Transverse colon (tissue), 4 donors: ENCODE data around the gene ARL15.

ENCODE experiments used
- EP300 ChIP-seq: sonication (generic); formaldehyde crosslinking; IDR thresholded peaks from one replicate; pipeline ENCODE4 v1.6.1; 2017; ENCODE audit warnings: antibody characterized with exemption, low read depth
- POLR2AphosphoS5 ChIP-seq, 3 donors: sonication (generic); formaldehyde crosslinking; IDR thresholded peaks; one replicate each; pipeline ENCODE4 v1.6.1; 2016; ENCODE audit warnings: antibody characterized with exemption in 3 of 3
- TF ChIP-seq, protein P1 (sequence below), 5 experiments: fragments of 200-600 bp in 3 of 5; fragments of 450-650 bp in 2 of 5; sonication (generic) in 3 of 5; IDR thresholded peaks; 1 replicate in 2 of 5; 2 replicates in 3 of 5; pipeline ENCODE4 v1.5.1; 2016 to 2017; ENCODE audit warnings: antibody characterized with exemption in 5 of 5, inconsistent platforms in 3 of 5, mild to moderate bottlenecking in 2 of 5, moderate library complexity in 1 of 5

- TF ChIP-seq, protein P1, sequence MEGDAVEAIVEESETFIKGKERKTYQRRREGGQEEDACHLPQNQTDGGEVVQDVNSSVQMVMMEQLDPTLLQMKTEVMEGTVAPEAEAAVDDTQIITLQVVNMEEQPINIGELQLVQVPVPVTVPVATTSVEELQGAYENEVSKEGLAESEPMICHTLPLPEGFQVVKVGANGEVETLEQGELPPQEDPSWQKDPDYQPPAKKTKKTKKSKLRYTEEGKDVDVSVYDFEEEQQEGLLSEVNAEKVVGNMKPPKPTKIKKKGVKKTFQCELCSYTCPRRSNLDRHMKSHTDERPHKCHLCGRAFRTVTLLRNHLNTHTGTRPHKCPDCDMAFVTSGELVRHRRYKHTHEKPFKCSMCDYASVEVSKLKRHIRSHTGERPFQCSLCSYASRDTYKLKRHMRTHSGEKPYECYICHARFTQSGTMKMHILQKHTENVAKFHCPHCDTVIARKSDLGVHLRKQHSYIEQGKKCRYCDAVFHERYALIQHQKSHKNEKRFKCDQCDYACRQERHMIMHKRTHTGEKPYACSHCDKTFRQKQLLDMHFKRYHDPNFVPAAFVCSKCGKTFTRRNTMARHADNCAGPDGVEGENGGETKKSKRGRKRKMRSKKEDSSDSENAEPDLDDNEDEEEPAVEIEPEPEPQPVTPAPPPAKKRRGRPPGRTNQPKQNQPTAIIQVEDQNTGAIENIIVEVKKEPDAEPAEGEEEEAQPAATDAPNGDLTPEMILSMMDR (IDR thresholded peaks at IDR 0.05) = no peak
- TF ChIP-seq POLR2AphosphoS5 (IDR thresholded peaks at IDR 0.05) (no peak), EP300 (no peak)
Observed at GRCh38 chr5:54083851-54084250, 226.5 kb downstream of the ARL15 start.
